ENCODE measurements around the gene USP5. TPM values are rescaled to one million over a fixed set of nuclear protein-coding genes. Genes with fewer than 3 reads are reported as not detected.

Gene USP5
- total and polyA plus RNA-seq, 2 donors (not counting 1 experiment from before 2014, with no cell fraction given) = 35.1 to 59.7 TPM

- peak overlapping the region; percentile 90 for H3K4me3 Mint-ChIP-seq
- no peaks in the 10 kb centered on the region for H3K9me3 ChIP-seq (ENCODE audit: control extremely low read depth in 1 of 3, control insufficient read depth in 2 of 3, insufficient read depth in 1 of 3, low read length in 2 of 3)
- H3K9ac ChIP-seq (ENCODE audit: low read length) = peak overlapping the region; percentile 91
- H4K20me1 ChIP-seq (ENCODE audit: control insufficient read depth, insufficient read depth, low read length, poor library complexity, severe bottlenecking) = peaks cover 46% of the 10 kb centered on the region
- peaks cover 17% of the 10 kb centered on the region for H3K79me2 ChIP-seq (ENCODE audit: control insufficient read depth, insufficient read depth, low read length)
- WGBS (ENCODE audit: insufficient coverage) = 6% methylated on average over 39 of the region's 40 CpGs
- peak overlapping the region; percentile 35 to 61 for H3K27ac ChIP-seq (ENCODE audit: low read length in 2 of 2)
- ATAC-seq (ENCODE audit: low read depth) = peak; percentile 26
- peak overlapping the region; percentile 50 to 92 (median 88) for H3K4me3 ChIP-seq (ENCODE audit: control extremely low read depth in 1 of 5, extremely low read depth in 1 of 5, insufficient read depth in 1 of 5, low read depth in 2 of 5, low read length in 4 of 5)
- no peaks in the 10 kb centered on the region for H3K27me3 ChIP-seq (replicated peaks in 1 of 4; ENCODE audit: control extremely low read depth in 1 of 4, control insufficient read depth in 3 of 4, insufficient read depth in 4 of 4, low read length in 3 of 4)
- CTCF ChIA-PET = interaction anchor here (0.6 to 11.8 kb wide), 44 partner anchors 8 to 272 kb away, joined by 3 to 136 read pairs (median 6); partner anchors contain the start of genes C12orf57, C1RL, CDCA3 and COPS7A
- no peak for TF ChIP-seq EZH2 (IDR thresholded peaks at IDR 0.05; ENCODE audit: borderline replicate concordance, insufficient read depth, low read depth, low read length, poor library complexity, severe bottlenecking)
- peak; percentile 89 for TF ChIP-seq CTCF (IDR thresholded peaks at IDR 0.05)
- no peaks in the 10 kb centered on the region for H3K9me3 Mint-ChIP-seq (ENCODE audit: insufficient read depth)
- H3K27me3 Mint-ChIP-seq = no peaks in the 10 kb centered on the region
- H3K27ac Mint-ChIP-seq = peak overlapping the region; percentile 93
- peak; percentile 89 for DNase-seq
- H3K4me1 ChIP-seq (ENCODE audit: control insufficient read depth in 2 of 2, insufficient read depth in 2 of 2, low read length in 2 of 2) = peaks cover 33 to 44% of the 10 kb centered on the region in 2 donors
- H3K4me1 Mint-ChIP-seq = peaks cover 45% of the 10 kb centered on the region
- H3K4me2 ChIP-seq (replicated peaks; ENCODE audit: low read depth, low read length, poor library complexity, severe bottlenecking) = peak overlapping the region; percentile 97
- intact Hi-C loops (cut with micrococcal nuclease) = loop anchor here (1.0 to 2.0 kb wide), 11 partner anchors 19 to 317 kb away; partner anchors contain the start of genes C1R, CLSTN3, COPS7A and EMG1
- POLR2A ChIA-PET = interaction anchor here (0.5 to 2.7 kb wide), 20 partner anchors 19 to 238 kb away, joined by 3 to 30 read pairs (median 6); partner anchors contain the start of genes C12orf57, CDCA3, COPS7A and LRRC23
- peaks cover 0 to 21% of the 10 kb centered on the region in 2 experiments for H3K36me3 ChIP-seq (replicated peaks in 1 of 2; ENCODE audit: control extremely low read depth in 1 of 2, control insufficient read depth in 1 of 2, extremely low read depth in 1 of 2, insufficient read depth in 2 of 2, low read length in 1 of 2)
- peak overlapping the region; percentile 97 for H2AFZ ChIP-seq (ENCODE audit: insufficient read depth, low read depth, low read length, poor library complexity, severe bottlenecking)
These were observed 20.4 kb downstream of the USP5 start for GRCh38 chr12:6872073-6873048.

Measured in B cell (primary cell).